ENCODE measurements around the gene PREPL. TPM values are rescaled to one million over a fixed set of nuclear protein-coding genes. Genes with fewer than 3 reads are reported as not detected.

The PREPL gene
- total RNA-seq, 1 donor: 44.9 TPM

Other genes with a start within 250 kb of the PREPL start
- gene PPM1B, start 192.6 kb downstream of the PREPL start, total RNA-seq: 31.5 TPM in 2 replicates
- gene SLC3A1, start 86.0 kb downstream of the PREPL start, total RNA-seq: 0.36 TPM in 1 of 2 replicates, not detected in the other
- gene CAMKMT, start 453 bp upstream of the PREPL start, total RNA-seq: 7.2 and 7.4 TPM in 2 replicates

Data from osteoblast (primary cell).